GM12878 (cell line): ENCODE results near the gene HK3. TPM values are rescaled to one million over a fixed set of nuclear protein-coding genes. Genes with fewer than 3 reads are reported as not detected.

ENCODE experiments used
- ATAC-seq: fragments of 200-7000 bp; cut with Tn5 transposase; 3 replicates; pipeline ENCODE4 v1.9.1; 2020; ENCODE audit warnings: mild to moderate bottlenecking, moderate library complexity
- BruUV-seq: library from RNA; stranded (reverse); fragments of 400-500 nt; replicated peaks from 2 replicates; lab custom pipeline; 2021; lab: Mats Ljungman, UMichigan
- CTCF ChIA-PET: fragments of 300-600 bp; sonication (Branson Sonifier 250); formaldehyde crosslinking; extraction: SDS; loops from one replicate; lab custom pipeline; 2021; ENCODE audit warnings: inconsistent platforms; lab: Yijun Ruan, JAX
- POLR2A ChIA-PET: fragments of 350-600 bp; formaldehyde crosslinking; extraction: SDS; loops from one replicate; lab custom pipeline; 2021; ENCODE audit warnings: inconsistent platforms; lab: Charles Lee
- RAD21 ChIA-PET: fragments of 300-600 bp; sonication (Branson Sonifier 250); formaldehyde crosslinking; loops from one replicate; lab custom pipeline; 2023; ENCODE audit warnings: antibody characterized with exemption; ENCODE audit not compliant: unreplicated experiment; lab: Charles Lee
- SMC1A ChIA-PET: fragments of 300-600 bp; sonication (Branson Sonifier 250); formaldehyde crosslinking; loops from one replicate; lab custom pipeline; 2023; ENCODE audit not compliant: unreplicated experiment, uncharacterized antibody; lab: Charles Lee
- DNase-seq: peaks from one replicate; pipeline ENCODE4 v3.0.0-alpha.2; 2011; ENCODE audit warnings: low read depth, low spot score
- FAIRE-seq: peaks from 3 replicates; lab custom pipeline; 2011; peaks lifted over from hg19 to GRCh38; lab: Jason Lieb, UNC
- H2AFZ ChIP-seq: 2 replicates; pipeline ENCODE4 v1.6.0; 2011; ENCODE audit warnings: low read depth, low read length, control low read depth; ENCODE audit not compliant: control insufficient read depth
- H3K27ac ChIP-seq: 2 replicates; pipeline ENCODE4 v1.5.1; 2011; ENCODE audit warnings: control low read depth; ENCODE audit not compliant: control insufficient read depth, insufficient read depth
- H3K27me3 ChIP-seq, 2 experiments: replicated peaks in 1 of 2; 2 replicates each; pipeline versions ENCODE4 v1.6.0 to v1.6.1; 2011; ENCODE audit warnings: low read length in 1 of 2; ENCODE audit not compliant: control insufficient read depth in 2 of 2, insufficient read depth in 2 of 2
- H3K36me3 ChIP-seq, 2 experiments: 2 replicates each; pipeline ENCODE4 v1.5.1; 2011; ENCODE audit warnings: low read length in 1 of 2; ENCODE audit not compliant: control insufficient read depth in 2 of 2, insufficient read depth in 2 of 2
- H3K4me1 ChIP-seq: 2 replicates; pipeline ENCODE4 v1.6.1; 2011; ENCODE audit warnings: mild to moderate bottlenecking, low read length, moderate library complexity, mixed read lengths; ENCODE audit not compliant: control insufficient read depth, insufficient read depth
- H3K4me2 ChIP-seq: 2 replicates; pipeline ENCODE4 v1.6.0; 2011; ENCODE audit warnings: control low read depth; ENCODE audit not compliant: control insufficient read depth, insufficient read depth
- H3K4me3 ChIP-seq: fragments of 200-600 bp; sonication (generic); 2 replicates; pipeline ENCODE4 v1.5.1; 2016
- H3K79me2 ChIP-seq: 2 replicates; pipeline ENCODE4 v1.6.0; 2011; ENCODE audit warnings: low read length; ENCODE audit not compliant: control insufficient read depth, insufficient read depth
- H3K9ac ChIP-seq: 2 replicates; pipeline ENCODE4 v1.8.0; 2011; ENCODE audit warnings: low read length, control low read depth, mixed read lengths; ENCODE audit not compliant: control insufficient read depth, insufficient read depth
- H3K9me3 ChIP-seq: replicated peaks from 3 replicates; pipeline ENCODE4 v1.5.1; 2011; ENCODE audit warnings: mild to moderate bottlenecking, low read length; ENCODE audit not compliant: control insufficient read depth, insufficient read depth
- H4K20me1 ChIP-seq: 2 replicates; pipeline ENCODE4 v1.6.0; 2011; ENCODE audit not compliant: control insufficient read depth, insufficient read depth
- BCL3 ChIP-seq: IDR thresholded peaks from 2 replicates; pipeline ENCODE4 v1.6.1; 2011; ENCODE audit warnings: borderline replicate concordance, low read depth, mild to moderate bottlenecking, moderate library complexity, low read length; ENCODE audit not compliant: insufficient read depth, poor library complexity, severe bottlenecking
- BHLHE40 ChIP-seq, 2 experiments: fragments of 450-650 bp in 1 of 2; IDR thresholded peaks; 2 replicates each; pipeline ENCODE4 v1.6.1; 2011 to 2017; ENCODE audit warnings: low read depth in 2 of 2, borderline replicate concordance in 1 of 2, improper control_type of control experiment in 1 of 2, low read length in 1 of 2, mild to moderate bottlenecking in 1 of 2
- CREB1 ChIP-seq: IDR thresholded peaks from 2 replicates; pipeline ENCODE4 v1.6.1; 2012; ENCODE audit warnings: low read depth, mild to moderate bottlenecking, inconsistent platforms
- EGR1 ChIP-seq, 2 experiments: IDR thresholded peaks; 1 replicate in 1 of 2; 2 replicates in 1 of 2; pipeline ENCODE4 v1.6.1; 2011 to 2012; ENCODE audit warnings: low read depth in 2 of 2, low read length in 2 of 2, borderline replicate concordance in 1 of 2, mild to moderate bottlenecking in 1 of 2, moderate library complexity in 1 of 2
- EP300 ChIP-seq, 2 experiments: fragments of 150-350 bp in 1 of 2; IDR thresholded peaks; 2 replicates each; pipeline ENCODE4 v1.6.1; 2011 to 2012; ENCODE audit warnings: low read depth in 2 of 2, low read length in 2 of 2, borderline replicate concordance in 1 of 2, improper control_type of control experiment in 1 of 2, inconsistent platforms in 1 of 2; ENCODE audit not compliant: control insufficient read depth in 1 of 2
- GATAD2B ChIP-seq: fragments of 450-650 bp; conservative IDR thresholded peaks from 2 replicates; pipeline ENCODE4 v1.6.1; 2017; ENCODE audit warnings: low read depth, mild to moderate bottlenecking, moderate library complexity
- IRF4 ChIP-seq: IDR thresholded peaks from 2 replicates; pipeline ENCODE4 v1.6.1; 2011; ENCODE audit warnings: low read depth, low read length
- JUND ChIP-seq: IDR thresholded peaks from 2 replicates; pipeline ENCODE4 v1.6.1; 2012; ENCODE audit warnings: low read depth, mild to moderate bottlenecking, low read length, improper control_type of control experiment, moderate library complexity
- POLR2AphosphoS5 ChIP-seq: IDR thresholded peaks from 2 replicates; pipeline ENCODE4 v1.6.1; 2011; ENCODE audit warnings: mild to moderate bottlenecking, low read length, inconsistent platforms
- RCOR1 ChIP-seq: conservative IDR thresholded peaks from 2 replicates; pipeline ENCODE4 v1.6.1; 2012; ENCODE audit warnings: low read depth, low read length, improper control_type of control experiment
- SMC3 ChIP-seq: IDR thresholded peaks from 2 replicates; pipeline ENCODE4 v1.6.1; 2011; ENCODE audit warnings: low read length, improper control_type of control experiment, borderline replicate concordance
- ZBTB40 ChIP-seq: fragments of 450-650 bp; IDR thresholded peaks from 2 replicates; pipeline ENCODE4 v1.6.1; 2016; ENCODE audit warnings: mild to moderate bottlenecking, moderate library complexity, borderline replicate concordance
- ZNF24 ChIP-seq: fragments of 450-650 bp; IDR thresholded peaks from 2 replicates; pipeline ENCODE4 v1.6.1; 2017; ENCODE audit warnings: antibody characterized with exemption, mild to moderate bottlenecking
- WGBS: methylation state at CpG from one replicate; pipeline ENCODE4 v1.1.6; 2016; ENCODE audit warnings: low lambda C conversion rate; ENCODE audit not compliant: insufficient replicate concordance, insufficient coverage; ENCODE audit errors: missing lambda C conversion rate; 5-methylcytosine and 5-hydroxymethylcytosine counted together
- in situ Hi-C: fragments of 300-500 bp; cut with MboI; formaldehyde crosslinking; loops from 9 replicates; pipeline ENCODE4 v1.14.3; 2018; ENCODE audit warnings: mixed read lengths
- intact Hi-C: fragments of 100-400 bp; cut with micrococcal nuclease; formaldehyde crosslinking; loops from one replicate; pipeline ENCODE4 v1.14.2; 2022; ENCODE audit not compliant: unreplicated experiment
- polyA plus RNA-seq, 11 experiments: library from polyadenylated mRNA; depleted of rRNA in 4 of 11; unstranded in 6 of 11; stranded (reverse) in 5 of 11; fragments of >200 nt; fragmentation: Nextera tagmentation in 4 of 11; fragmentation: Illumina TruSeq in 1 of 11; extraction: Ambion mirVana in 4 of 11; extraction: Trizol in 1 of 11; gene quantifications; 1 replicate in 1 of 11; 2 replicates in 10 of 11; pipeline versions ENCODE4 v1.2.1 to v1.2.3, GENCODE V29; 2011 to 2016; ENCODE audit warnings: inconsistent platforms in 2 of 11, missing spikeins in 2 of 11, low read depth in 1 of 11
- total RNA-seq, 4 experiments: library from RNA; depleted of rRNA in 3 of 4; stranded (reverse); fragments of >200 nt in 3 of 4; fragmentation: Illumina TruSeq in 1 of 4; extraction: Trizol in 1 of 4; gene quantifications; 2 replicates each; pipeline versions ENCODE4 v1.2.1 to v1.2.3, GENCODE V29; 2013 to 2021
- TF ChIP-seq, protein P1 (sequence below): fragments of 450-650 bp; conservative IDR thresholded peaks from 2 replicates; pipeline ENCODE4 v1.6.1; 2017; ENCODE audit warnings: mild to moderate bottlenecking, moderate library complexity

The HK3 gene
- total and polyA plus RNA-seq, 10 of the 15 experiments (the other 5 are each of a cell fraction or from before 2014, with no cell fraction given): 0.13 to 1.3 (median 0.26) TPM; not detected in 4

DNA sequence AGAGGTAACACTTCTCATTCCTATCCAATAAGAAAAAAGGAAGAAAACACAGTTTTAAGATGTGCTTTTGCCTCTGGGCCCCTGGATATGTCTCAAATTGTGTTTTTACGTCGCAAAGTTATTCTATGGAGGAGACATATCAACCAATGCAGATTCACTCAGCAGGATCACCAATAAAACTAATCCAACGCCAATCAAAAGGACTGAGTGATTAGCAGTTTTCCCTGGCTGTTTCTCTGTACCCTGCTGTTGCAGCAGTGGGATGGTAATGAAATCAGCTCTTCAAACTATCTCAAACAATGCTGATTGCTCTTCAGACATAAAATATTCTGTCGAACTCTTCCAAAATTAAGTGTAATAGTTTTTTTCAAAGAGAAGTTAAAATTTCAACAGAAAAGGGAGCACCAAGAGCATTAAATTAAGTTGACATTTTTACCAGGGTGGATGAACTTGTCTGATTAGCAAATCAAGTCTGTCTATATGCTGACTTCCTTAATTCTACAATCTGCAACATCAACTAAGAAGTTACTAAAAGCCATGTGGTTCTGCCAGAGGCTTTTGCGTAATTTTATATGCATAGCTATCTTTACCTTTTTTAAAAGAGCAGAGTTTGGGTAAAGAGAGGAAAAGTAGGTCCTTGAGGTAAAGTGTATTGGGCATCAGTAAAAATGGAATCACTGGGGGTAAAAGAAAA, 9.7 kb upstream of the HK3 start:
- no peaks in the 10 kb centered on the region for H3K79me2 ChIP-seq
- BruUV-seq: no TSS peak
- SMC1A ChIA-PET: interaction anchor here (0.9 to 1.1 kb wide), 2 partner anchors 64 to 247 kb away, joined by 3 to 4 read pairs; no protein-coding TSS in a partner anchor
- H3K4me1 ChIP-seq: no peaks in the 10 kb centered on the region
- CTCF ChIA-PET: interaction anchor here (1.0 to 1.6 kb wide), 2 partner anchors 163 to 248 kb away, joined by 3 to 8 read pairs; no protein-coding TSS in a partner anchor
- H3K27ac ChIP-seq: no peak overlapping the region
- in situ Hi-C loops (no loop called here), intact Hi-C loops (no loop called here)
- ATAC-seq (no peak), DNase-seq (no peak), FAIRE-seq (no peak)
- POLR2A ChIA-PET: interaction anchor here (0.6 kb wide), 1 partner anchor 119 kb away, joined by 6 read pairs; no protein-coding TSS in a partner anchor
- no peaks in the 10 kb centered on the region for H3K9me3 ChIP-seq
- H3K9ac ChIP-seq: no peak overlapping the region
- WGBS: 99% methylated on average over 5 of the region's 5 CpGs
- no peak overlapping the region for H3K4me2 ChIP-seq
- H3K4me3 ChIP-seq: no peak overlapping the region
- RAD21 ChIA-PET: no interaction called here
- H3K27me3 ChIP-seq: no peaks in the 10 kb centered on the region
- H4K20me1 ChIP-seq: no peaks in the 10 kb centered on the region
- no peak overlapping the region for H2AFZ ChIP-seq
- peaks cover 15 to 28% of the 10 kb centered on the region in 2 experiments for H3K36me3 ChIP-seq
- TF ChIP-seq, protein P1, sequence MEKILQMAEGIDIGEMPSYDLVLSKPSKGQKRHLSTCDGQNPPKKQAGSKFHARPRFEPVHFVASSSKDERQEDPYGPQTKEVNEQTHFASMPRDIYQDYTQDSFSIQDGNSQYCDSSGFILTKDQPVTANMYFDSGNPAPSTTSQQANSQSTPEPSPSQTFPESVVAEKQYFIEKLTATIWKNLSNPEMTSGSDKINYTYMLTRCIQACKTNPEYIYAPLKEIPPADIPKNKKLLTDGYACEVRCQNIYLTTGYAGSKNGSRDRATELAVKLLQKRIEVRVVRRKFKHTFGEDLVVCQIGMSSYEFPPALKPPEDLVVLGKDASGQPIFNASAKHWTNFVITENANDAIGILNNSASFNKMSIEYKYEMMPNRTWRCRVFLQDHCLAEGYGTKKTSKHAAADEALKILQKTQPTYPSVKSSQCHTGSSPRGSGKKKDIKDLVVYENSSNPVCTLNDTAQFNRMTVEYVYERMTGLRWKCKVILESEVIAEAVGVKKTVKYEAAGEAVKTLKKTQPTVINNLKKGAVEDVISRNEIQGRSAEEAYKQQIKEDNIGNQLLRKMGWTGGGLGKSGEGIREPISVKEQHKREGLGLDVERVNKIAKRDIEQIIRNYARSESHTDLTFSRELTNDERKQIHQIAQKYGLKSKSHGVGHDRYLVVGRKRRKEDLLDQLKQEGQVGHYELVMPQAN: no peak
- TF ChIP-seq BCL3 (no peak), RCOR1 (no peak), POLR2AphosphoS5 (no peak), ZBTB40 (no peak), GATAD2B (no peak), CREB1 (no peak), ZNF24 (no peak), BHLHE40 (IDR thresholded peaks at IDR 0.05; ENCODE audit: borderline replicate concordance in 1 of 2, low read depth in 2 of 2, low read length in 1 of 2) (no peak), JUND (no peak), EGR1 (IDR thresholded peaks at IDR 0.05; ENCODE audit: borderline replicate concordance in 1 of 2, low read depth in 2 of 2, low read length in 2 of 2) (no peak), SMC3 (no peak), EP300 (IDR thresholded peaks at IDR 0.05; ENCODE audit: borderline replicate concordance in 1 of 2, control insufficient read depth in 1 of 2, low read depth in 2 of 2, low read length in 2 of 2) (no peak), IRF4 (no peak)
